GM21737 (cell line): ENCODE measurements around the gene TMEM106C.

Source experiments
- ATAC-seq: cut with Tn5 transposase; IDR thresholded peaks from one replicate; pipeline ENCODE4 v1.9.1; 2021; ENCODE audit warnings: mild to moderate bottlenecking, moderate library complexity; ENCODE audit not compliant: unreplicated experiment

The TMEM106C gene

DNA sequence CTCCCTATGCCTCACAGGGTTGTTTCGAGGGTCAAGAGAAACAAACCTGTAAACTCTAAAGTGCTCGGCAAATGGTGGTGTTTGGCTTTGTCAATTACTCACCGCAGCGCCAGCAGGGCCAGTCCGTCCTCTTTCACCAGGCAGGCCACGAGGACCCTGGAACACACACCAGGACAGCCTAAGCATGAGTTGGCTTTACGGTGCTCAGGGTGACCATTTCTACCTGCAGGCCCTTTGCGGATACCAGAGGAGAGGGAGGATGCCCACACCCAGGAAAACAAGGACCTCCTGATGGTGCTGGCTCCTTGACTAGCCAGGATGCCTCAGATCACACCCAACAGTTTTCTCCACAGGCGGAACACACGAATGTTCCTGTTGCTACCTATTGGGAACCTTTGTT lies 29.4 kb downstream of the TMEM106C start:
- ATAC-seq: no peak

DNA sequence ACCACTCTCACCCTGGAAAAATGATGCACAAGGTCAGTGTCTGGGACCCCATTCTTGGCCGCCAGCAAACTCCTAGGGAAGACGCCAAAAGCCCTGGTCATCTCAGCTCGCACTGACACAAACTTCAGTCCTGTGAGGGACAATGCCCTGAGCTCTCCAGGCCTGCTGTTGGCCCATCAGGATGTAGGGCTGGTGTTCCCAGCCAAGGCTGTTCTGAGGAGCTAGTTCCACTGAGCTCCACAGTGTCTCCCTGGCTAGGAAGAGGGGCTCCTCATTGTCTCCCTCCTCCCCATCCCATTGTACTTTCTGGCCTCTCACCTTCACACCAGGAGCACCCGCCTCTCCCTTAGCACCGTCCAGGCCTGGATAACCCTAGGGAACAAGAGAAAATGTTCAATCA lies 30.1 kb downstream of the TMEM106C start:
- no peak for ATAC-seq

DNA sequence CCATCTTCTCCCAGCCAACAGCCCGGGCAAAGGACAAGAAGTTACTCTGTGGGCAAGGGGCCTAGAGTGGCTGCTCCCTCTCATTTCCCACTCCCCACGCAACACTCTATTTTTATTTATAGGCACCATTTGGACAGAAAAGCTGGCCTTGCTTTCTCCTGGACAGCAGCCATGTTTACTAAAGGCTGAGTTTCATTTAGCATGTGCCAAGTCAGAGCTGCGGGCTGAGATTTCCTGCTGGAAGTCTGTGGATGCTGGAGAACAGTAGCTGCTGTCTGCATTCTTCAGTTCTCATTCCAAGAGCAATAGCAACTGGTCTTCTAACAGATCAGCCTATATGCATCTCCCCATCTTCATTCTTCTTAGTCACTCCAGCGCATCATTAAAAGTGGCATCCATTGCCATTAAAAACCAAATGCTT lies 32.6 kb downstream of the TMEM106C start:
- ATAC-seq: no peak

DNA sequence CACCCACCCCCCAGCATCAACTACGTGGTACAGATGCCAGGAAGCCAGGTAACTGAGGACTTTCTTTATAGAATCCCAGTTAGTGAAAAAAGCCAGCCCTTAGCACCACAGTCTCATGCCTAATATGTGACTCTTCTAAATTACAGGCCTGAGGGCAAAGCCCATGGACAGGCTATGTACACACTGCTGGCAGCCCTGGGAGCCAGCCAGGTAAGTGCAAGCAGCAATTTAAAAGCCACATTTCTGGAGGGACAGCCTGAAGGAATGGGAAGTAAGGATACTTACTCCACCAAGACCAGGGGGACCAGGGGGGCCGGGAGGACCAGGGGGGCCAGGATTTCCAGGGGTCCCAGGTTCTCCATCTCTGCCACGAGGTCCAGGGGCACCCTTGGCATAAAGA lies 33.9 kb downstream of the TMEM106C start:
- ATAC-seq: no peak

DNA sequence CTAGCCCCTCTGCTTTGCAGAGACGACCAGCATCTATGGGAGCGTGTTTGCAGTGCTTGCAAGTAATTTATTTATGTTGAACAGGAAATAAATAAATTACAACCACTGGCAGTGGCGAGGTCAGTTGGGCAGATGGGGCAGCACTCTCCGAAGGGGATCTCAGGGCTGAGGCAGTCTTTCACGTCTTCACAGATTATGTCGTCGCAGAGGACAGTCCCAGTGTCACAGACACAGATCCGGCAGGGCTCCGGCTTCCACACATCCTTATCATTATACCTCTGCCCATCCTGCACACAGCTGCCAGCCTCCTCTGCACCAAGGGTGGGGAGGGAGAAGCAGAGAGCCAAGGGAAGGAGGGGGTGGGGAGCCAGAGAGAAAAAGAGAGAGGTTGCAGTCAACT lies 36.4 kb downstream of the TMEM106C start:
- ATAC-seq: no peak

DNA sequence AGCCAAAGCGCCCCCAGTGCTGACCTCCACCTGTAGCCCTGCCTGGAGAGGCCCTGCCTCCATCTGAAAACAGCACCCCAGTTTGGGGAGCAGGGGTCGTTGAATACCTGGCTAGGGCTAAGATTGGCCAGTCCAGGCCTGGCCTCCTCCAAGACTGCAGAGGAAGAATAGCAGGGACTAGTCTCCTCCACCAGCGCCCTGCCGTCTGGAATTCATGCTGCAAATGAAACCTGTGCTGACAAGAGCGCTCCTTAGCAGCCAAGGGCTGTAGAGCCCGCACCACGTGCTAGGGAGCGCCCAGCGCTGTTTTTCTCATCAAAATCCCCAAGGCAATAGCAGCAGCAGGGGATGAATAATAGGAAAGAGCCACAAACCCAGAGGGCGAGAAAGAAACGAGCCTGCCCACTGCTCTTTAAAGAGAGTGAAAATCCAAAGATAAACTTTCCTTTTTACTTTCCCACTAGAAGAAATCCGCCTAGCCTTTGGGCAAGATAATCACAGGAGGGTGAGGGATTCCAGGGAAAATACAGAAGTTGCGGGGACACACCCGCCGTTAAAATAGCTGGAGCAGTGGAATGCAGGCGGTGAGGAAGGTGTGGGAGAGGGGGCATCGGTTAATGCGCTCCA lies 37.6 kb downstream of the TMEM106C start:
- ATAC-seq: no peak

DNA sequence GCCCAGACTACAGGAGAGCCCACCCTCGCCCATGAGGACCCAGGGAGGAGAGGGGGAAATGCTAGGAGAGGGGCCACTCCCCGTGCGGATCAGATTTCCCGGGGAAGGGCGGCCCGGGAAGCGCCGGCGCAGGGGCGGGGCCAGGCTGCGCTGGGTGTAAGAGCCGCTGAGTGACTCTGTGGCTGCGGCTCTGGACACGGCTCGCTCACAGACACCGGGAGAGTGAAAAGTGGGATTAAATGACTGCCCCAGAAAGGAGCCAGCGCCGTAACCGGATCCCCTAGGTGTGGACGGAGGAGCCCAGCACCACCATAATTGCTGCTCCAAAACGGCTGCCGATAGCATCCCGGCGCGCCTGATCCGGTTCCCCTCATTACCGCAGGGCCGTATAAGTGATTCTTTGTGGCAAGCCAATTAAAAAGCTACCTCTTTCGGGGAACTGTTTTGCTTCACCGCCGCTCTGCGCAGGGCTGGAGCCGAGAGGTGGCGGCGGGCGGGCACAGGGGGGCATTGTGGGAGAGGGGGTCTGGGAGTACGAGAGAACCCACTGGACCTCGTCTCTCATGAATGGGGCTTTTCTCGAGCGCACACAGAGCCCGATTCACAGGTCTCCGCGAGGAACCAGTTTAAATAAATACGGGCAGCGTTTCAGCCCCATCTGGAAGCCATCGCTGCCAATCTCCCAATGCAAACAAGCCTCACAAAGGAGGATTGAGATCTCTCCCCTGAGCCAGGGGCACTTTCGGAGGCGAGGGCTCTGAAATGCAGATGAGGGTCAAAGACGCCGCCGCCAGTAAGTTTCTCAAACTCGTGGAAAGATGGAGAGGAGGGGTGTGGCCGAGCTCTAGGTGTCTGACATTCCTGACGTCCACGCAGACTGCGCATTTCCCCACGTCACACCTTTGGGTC lies 38.4 kb downstream of the TMEM106C start:
- ATAC-seq: no peak

DNA sequence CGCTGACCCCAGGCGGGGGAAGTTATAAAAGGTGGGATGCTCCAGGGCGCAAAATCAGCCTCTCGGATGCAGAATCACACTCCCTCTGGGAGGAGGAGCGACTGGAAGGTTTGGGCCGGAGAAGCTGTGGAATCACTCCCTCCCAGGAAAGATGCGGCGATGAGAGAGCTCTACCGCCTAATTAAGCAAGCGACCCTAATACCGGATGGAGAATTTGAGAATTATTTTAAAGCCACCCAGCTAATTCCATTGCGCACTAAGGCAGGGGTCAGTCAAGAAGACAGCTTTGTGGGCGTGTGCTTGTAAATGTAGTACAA lies 39.0 kb downstream of the TMEM106C start:
- ATAC-seq: no peak

DNA sequence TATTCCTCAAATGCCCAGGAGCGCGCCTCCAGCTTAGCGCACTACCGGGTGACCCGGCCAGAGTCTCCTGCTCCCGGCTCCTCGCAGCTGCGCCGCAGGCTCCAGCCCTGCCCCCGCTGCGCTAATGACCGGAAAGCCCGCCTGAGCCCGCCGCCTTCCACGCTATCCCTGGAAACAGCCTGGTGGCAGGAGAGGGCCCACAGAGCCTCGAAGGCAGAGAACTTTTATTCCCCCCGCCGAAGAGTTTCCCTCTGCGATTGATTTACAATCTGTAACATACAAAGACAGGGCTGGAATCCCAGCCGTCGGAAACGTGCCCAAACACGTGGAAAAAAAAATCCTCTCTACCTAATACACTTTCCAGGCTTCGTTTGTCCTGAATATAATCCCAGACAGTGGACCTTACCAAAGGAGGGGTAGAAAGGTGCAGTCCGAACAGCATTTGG lies 39.4 kb downstream of the TMEM106C start:
- ATAC-seq: no peak

DNA sequence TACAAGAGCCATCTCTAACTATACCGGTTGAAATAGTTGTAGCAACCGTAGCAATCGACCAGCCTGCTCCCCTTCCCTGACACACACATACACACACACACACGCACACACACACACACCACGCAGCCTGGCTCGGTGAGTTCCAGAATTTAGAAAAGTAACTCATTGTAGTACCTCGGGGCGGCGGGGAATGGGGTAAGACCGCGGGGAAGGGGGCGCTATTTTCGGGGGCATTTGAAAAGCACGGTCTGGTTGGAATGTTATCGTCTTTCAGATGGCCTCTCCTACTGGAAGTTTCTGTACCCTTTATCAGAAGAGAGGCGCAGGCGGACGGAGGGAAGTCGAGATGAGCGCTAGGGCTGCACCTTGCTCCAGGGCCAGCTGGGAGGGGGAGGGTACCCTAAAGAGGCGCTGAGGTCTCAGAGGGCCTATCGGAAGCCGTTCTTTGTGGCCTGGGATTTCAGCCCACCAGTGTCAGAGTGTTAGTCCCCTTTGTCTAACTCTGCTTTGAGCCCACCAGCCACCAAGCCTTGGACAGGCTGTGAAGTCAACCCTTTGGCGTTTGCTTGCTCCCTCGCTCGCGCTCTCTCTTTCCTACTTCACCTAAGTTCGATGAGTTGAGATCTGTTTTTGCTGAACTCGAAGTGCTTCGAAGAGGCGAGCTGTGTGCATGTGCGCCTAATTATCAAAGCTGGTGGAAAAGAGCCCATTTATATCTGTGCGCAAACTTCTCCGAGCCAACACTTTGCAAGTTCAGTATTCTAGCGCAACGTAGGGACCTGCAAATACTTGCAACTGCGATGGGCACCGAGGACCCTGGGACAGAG lies 40.0 kb downstream of the TMEM106C start:
- no peak for ATAC-seq

DNA sequence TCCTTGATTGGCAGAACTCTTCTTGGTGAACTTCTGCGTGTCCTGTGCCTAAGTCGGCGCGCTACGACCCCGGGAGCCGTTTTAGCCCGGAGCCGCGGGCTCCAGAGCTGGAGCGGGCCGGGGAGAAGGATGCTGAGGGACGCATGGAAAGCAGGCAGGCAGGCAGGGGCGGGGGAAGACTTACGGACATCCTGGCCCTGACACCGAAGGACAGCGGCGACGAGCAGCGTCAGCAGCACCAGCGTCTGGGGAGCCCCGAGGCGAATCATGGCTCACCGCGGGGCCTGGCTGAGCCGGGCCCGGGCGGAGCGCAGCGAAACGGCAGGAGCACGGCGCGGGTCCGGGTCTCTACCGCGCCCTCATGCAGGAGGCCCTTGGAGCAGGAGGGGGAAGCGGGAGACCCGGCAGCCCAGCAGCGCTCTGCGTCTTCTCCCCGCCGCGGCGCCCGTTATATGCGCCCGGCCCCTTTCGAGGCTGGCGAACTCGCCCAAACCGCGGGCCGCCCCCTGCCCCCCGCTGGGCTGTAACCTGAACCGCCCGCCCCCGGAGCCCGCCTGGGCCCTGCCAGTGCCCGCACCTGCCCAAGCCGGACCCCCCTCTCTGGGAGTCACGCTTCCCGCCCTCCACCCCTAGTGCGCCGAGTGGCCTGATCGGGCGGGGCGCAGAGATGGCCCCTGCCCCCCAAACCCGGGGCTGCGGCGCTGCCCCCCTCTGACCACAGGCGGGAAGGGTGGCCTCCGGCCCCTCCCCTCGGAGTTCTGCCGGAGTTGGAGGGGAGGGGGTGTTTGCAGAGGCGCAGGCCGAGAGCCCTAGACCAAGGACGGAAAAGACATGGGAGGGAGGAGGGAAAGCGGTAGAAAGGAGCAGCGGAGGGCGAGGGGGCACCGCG lies 40.9 kb downstream of the TMEM106C start, which contains the start of gene COL2A1:
Gene COL2A1 (minus strand): TSS at position 424 of the 889 bp plus-strand sequence. CDS start 155 bp downstream, at position 269.
- ATAC-seq: no peak

DNA sequence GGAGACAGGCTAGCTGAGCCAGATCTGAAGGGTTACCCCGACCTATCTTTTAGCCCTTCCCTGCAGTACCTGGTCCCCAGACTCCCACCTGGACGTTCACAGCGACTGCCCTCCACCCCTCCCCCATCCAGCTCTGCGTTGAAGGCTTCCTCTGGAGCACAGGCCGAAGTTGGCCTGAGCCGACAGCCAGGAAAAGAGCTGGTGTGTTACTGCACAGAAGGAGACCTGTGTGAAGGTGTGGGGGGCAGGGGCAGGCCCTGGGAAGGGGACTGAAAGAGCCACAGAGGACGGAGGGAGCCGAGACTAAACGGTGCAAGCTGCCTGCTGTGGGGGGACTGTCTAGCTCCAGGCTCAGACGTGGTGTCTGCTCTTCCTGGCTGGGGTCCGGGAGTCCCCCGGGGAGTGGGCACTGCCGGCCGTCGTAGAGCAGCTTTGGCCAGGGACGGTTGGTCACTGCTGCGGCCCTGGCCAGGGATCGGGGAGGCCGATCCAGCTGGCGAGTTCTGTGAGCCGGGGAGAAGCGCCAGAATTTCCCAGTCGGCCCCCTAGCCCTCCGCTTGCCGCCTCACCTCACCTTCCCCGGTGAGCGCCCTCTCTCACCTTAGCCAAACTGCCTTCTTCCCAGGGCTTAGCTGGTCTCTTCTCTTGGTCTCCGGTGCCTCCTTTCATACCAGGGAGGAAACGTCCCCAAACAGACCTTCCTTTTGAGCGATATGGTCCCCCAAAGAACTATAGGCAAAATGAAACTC lies 41.8 kb downstream of the TMEM106C start:
- ATAC-seq: no peak

DNA sequence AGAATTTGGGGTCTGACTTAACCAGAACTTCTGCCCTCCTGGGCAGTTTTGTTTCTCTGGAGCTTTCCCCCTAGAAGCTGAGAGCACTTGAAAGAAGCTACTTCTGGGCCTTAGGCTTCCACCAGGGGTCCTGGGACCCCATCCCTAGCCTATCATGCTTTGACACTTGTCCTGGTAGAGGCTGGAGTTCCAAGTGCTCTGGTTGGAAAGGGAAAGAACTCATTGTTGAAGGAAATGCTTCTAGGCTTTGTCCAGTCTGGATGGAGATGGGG lies 42.3 kb downstream of the TMEM106C start:
- no peak for ATAC-seq

DNA sequence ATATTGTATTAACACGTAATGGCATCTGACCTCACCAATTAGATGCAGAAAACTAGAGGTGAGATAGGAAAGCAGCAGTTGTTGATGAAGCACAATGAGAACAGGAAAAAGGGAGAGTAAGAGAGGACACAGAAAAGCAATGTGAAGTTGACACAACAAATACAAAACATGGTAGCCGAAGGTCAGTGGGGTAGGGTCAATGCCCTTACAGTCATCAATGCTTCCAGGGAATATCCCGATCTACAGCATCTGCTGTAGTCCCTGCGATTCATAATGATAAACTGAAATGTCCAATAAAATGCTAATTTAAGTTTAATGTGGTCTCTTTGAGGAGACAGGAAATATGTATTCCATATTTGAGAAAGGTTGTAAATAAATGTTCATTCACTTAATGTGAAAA lies 43.8 kb downstream of the TMEM106C start:
- ATAC-seq: no peak

DNA sequence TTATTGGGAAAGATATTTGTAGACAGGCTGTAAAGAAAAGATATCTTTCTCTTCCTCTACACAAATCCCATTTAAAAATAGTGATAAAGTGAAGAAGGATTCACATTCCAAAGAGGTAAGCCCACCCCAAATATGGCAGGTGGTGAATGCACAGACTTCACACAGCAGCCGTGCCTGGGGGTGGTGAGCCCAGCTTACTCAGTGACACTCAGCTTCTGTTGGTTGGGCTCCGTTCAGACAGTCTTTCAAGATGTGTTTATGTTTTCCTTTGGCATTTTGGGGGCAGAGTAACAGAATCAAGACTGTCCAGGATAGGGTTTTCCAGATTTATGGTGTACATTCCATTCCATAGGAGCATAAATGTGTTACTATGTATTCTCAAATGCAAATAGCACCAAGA lies 45.0 kb downstream of the TMEM106C start:
- no peak for ATAC-seq

DNA sequence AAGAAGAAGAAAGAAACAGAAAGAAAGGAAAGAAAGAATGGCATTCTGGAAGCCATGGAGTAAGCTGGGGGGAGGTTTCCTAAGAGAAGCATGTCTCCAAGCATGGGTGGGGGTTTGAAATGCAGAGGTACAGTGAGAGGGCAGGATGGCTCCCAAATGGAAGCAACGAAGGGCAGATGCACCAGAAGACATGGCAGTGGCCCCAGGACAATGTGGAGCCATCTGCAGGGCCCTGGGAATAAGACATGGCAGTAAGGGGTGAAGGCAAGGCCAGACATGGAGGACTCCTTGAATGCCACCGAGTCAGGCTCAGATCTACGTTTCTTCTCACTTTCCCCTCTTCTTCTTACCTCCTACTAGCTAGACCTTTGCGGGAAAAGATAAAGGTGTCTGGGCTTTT lies 45.6 kb downstream of the TMEM106C start:
- ATAC-seq: no peak

DNA sequence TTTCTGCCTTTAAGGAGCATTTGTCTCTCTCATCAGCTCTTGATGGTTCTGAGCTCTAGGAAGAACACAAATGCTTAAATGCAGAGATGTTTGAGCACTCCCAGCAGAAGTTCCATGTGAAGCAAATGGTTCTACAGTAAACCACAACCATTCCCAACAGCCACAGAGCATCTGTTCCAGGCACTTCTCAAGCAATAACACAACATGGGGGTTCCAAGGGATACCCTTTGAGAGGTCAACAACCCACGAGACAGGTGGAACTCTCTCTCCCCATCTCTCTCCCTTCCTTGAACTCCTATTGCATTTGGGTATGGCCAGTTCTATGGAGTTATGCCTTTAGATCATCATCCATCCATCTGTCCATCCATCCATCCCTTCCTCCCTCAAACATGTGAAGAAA lies 46.1 kb downstream of the TMEM106C start:
- no peak for ATAC-seq

DNA sequence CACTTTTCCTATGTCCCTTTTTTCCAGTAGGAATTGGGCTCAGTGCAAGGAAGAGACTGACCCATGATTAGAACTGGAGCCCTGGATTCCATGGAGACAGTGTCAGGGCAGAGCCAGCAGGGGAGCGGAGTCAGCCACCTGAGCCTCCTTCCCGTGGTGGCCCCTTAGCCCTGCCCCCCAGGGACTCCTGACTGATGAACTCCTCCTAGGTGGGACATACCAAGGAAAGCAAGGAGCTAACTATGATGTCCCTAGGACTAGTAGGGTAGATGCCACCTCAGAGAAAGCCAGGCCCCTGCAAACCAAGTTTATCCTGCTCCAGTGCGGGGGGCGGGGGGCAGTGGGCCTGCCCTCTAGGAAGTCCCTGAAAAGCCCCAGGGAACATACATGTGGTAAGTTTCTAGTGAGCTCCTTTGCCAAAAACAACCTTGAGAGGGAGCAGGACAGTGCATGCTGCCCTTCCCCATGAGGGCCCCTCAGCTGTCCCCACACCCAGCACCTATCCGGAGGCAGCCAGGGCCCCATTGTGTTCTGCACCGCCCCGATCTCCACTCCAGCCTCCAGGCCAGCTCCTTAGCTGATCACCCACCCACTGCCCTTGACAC lies 47.1 kb downstream of the TMEM106C start:
- ATAC-seq: no peak

DNA sequence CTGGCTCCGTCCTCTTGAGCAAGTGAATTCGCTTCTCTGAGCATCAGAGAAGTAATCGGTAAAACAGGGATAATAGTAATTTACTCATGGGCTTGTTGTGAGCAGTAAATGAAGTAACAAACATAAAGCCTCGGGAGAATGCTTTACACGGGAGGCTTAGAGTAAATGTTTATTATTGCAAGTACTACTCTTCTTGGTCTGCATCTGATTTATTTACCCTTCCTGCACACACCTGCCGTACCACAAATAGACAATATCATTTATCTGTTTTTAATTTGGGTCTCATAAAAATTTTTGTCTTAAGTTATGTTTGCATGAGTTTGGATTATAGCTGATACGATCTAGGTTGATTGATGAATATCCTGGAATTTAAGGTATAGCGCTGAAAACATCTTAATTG lies 48.7 kb downstream of the TMEM106C start:
- ATAC-seq: no peak

DNA sequence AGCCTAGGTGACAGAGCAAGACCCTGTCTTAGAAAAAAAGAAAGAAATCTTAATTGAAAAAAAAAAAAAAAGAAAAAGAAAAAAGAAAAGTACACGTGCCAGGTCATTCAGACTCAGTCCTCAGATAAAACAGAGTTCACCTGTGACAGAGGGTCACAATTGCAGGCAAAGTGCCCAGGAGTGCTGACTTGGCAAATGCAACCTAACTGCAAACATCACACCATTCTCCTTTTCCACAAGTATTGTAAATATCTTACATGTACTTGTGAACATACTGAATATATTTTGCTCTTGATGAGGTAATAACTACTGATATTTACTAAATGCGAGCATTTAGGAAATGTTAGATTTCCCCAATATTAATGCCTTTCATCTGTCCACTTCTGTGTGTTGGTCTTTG lies 49.9 kb downstream of the TMEM106C start:
- ATAC-seq: no peak
